Liver (tissue), 9 donors: Measurements from ENCODE around the gene ETV3. TPM values are rescaled to one million over a fixed set of nuclear protein-coding genes. Genes with fewer than 3 reads are reported as not detected.

Experiments
- DNase-seq: peaks from one replicate; pipeline ENCODE4 v3.0.0-alpha.2; 2017; ENCODE audit warnings: low spot score
- H3K27ac ChIP-seq, 2 donors: one replicate each; pipeline ENCODE4 v1.7.0; 2013; ENCODE audit warnings: inconsistent platforms in 2 of 2, low read length in 2 of 2, control low read depth in 1 of 2, low read depth in 1 of 2, mild to moderate bottlenecking in 1 of 2
- H3K27me3 ChIP-seq, 4 donors: one replicate each; pipeline versions ENCODE4 v1.6.1 to v1.7.0; 2013; ENCODE audit warnings: low read length in 3 of 4, inconsistent platforms in 1 of 4, mild to moderate bottlenecking in 1 of 4, moderate library complexity in 1 of 4; ENCODE audit not compliant: control insufficient read depth in 4 of 4, insufficient read depth in 4 of 4
- H3K36me3 ChIP-seq, 4 donors: one replicate each; pipeline versions ENCODE4 v1.6.1 to v1.7.0; 2013; ENCODE audit warnings: low read length in 3 of 4, mild to moderate bottlenecking in 3 of 4, low read depth in 1 of 4, moderate library complexity in 1 of 4; ENCODE audit not compliant: control insufficient read depth in 4 of 4, insufficient read depth in 3 of 4
- H3K4me1 ChIP-seq, 4 donors: one replicate each; pipeline versions ENCODE4 v1.6.1 to v1.7.0; 2013; ENCODE audit warnings: low read length in 3 of 4, mild to moderate bottlenecking in 3 of 4, moderate library complexity in 1 of 4; ENCODE audit not compliant: control insufficient read depth in 4 of 4, insufficient read depth in 4 of 4
- H3K4me3 ChIP-seq, 3 donors: one replicate each; pipeline versions ENCODE4 v1.6.1 to v1.7.0; 2013; ENCODE audit warnings: low read length in 3 of 3, control low read depth in 1 of 3, low read depth in 1 of 3, mild to moderate bottlenecking in 1 of 3
- H3K9ac ChIP-seq, 2 donors: one replicate each; pipeline ENCODE4 v1.7.0; 2013; ENCODE audit warnings: low read length in 2 of 2, mild to moderate bottlenecking in 2 of 2, moderate library complexity in 2 of 2, control low read depth in 1 of 2, low read depth in 1 of 2
- H3K9me3 ChIP-seq, 4 donors: one replicate each; pipeline versions ENCODE4 v1.6.1 to v1.7.0; 2013; ENCODE audit warnings: low read length in 3 of 4; ENCODE audit not compliant: control insufficient read depth in 4 of 4
- CTCF ChIP-seq: fragments of 150-350 bp; IDR thresholded peaks from 2 replicates; pipeline ENCODE4 v1.5.1; 2017; ENCODE audit warnings: improper control_type of control experiment, low read depth, low read length; ENCODE audit not compliant: missing input control
- FOXA1 ChIP-seq: IDR thresholded peaks from 2 replicates; pipeline ENCODE4 v1.6.1; 2016; ENCODE audit warnings: antibody characterized with exemption
- FOXA2 ChIP-seq: IDR thresholded peaks from 2 replicates; pipeline ENCODE4 v1.6.1; 2016; ENCODE audit warnings: antibody characterized with exemption
- GABPA ChIP-seq, 2 donors: IDR thresholded peaks in 1 of 2; conservative IDR thresholded peaks in 1 of 2; 2 replicates each; pipeline ENCODE4 v1.6.1; 2016; ENCODE audit warnings: antibody characterized with exemption in 2 of 2, mild to moderate bottlenecking in 1 of 2, moderate library complexity in 1 of 2
- HNF4G ChIP-seq: IDR thresholded peaks from 2 replicates; pipeline ENCODE4 v1.6.1; 2016; ENCODE audit warnings: antibody characterized with exemption
- MAX ChIP-seq: IDR thresholded peaks from 2 replicates; pipeline ENCODE4 v1.6.1; 2016; ENCODE audit warnings: antibody characterized with exemption
- NR2F2 ChIP-seq: IDR thresholded peaks from 2 replicates; pipeline ENCODE4 v1.6.1; 2016; ENCODE audit warnings: antibody characterized with exemption
- RAD21 ChIP-seq, 2 donors: IDR thresholded peaks; 2 replicates each; pipeline ENCODE4 v1.6.1; 2016; ENCODE audit warnings: antibody characterized with exemption in 2 of 2, mild to moderate bottlenecking in 2 of 2
- RXRA ChIP-seq, 2 donors: IDR thresholded peaks; 2 replicates each; pipeline ENCODE4 v1.6.1; 2017 to 2018; ENCODE audit warnings: antibody characterized with exemption in 2 of 2, mild to moderate bottlenecking in 1 of 2
- ZBTB33 ChIP-seq: IDR thresholded peaks from 2 replicates; pipeline ENCODE4 v1.6.1; 2016; ENCODE audit warnings: antibody characterized with exemption
- WGBS: extraction: QIAGEN DNeasy Blood & Tissue Kit; methylation state at CpG from one replicate; pipeline ENCODE4 v1.1.7; 2013; 5-methylcytosine and 5-hydroxymethylcytosine counted together
- polyA plus RNA-seq, 2 donors: library from polyadenylated mRNA; stranded (reverse) in 1 of 2; unstranded in 1 of 2; fragments of 200-250 nt in 1 of 2; fragments of >200 nt in 1 of 2; fragmentation: Nextera tagmentation in 1 of 2; extraction: Ambion mirVana in 1 of 2; gene quantifications; one replicate each; pipeline versions ENCODE4 v1.2.1 to v1.2.3, GENCODE V29; 2013 to 2015
- total RNA-seq, 2 donors: library from RNA; depleted of rRNA; stranded (reverse); fragments of >200 nt; gene quantifications; one replicate each; pipeline ENCODE4 v1.2.3, GENCODE V29; 2014
- donor health status: healthy.
- donor health status: healthy.
- donor health status: healthy.
- donor health status: healthy.
- donor health status: healthy.

Gene ETV3
- total and polyA plus RNA-seq, 4 donors, result 2.0 to 10.8 (median 5.3) TPM

- H3K36me3 ChIP-seq, result no peaks in the 10 kb centered on the region
- no peak overlapping the region for H3K4me3 ChIP-seq
- H3K27ac ChIP-seq, result no peak overlapping the region
- H3K9ac ChIP-seq, result no peak overlapping the region
- H3K9me3 ChIP-seq, result no peaks in the 10 kb centered on the region
- TF ChIP-seq ZBTB33, result no peak
- TF ChIP-seq HNF4G, result no peak
- TF ChIP-seq FOXA1, result no peak
- no peak for TF ChIP-seq FOXA2
- no peak for TF ChIP-seq MAX
- DNase-seq, result no peak
- 79% methylated on average over 4 of the region's 4 CpGs for WGBS
- H3K4me1 ChIP-seq, result peaks cover 0 to 7% (median 3%) of the 10 kb centered on the region in 4 donors
- H3K27me3 ChIP-seq, result no peaks in the 10 kb centered on the region
Measured at GRCh38 chr1:157167437-157167836, 29.2 kb upstream of the ETV3 start.

- no peaks in the 10 kb centered on the region for H3K27me3 ChIP-seq
- TF ChIP-seq GABPA (IDR thresholded peaks at IDR 0.05 in 1 of 2, conservative IDR thresholded peaks at IDR 0.05 in 1 of 2) (no peak), HNF4G (no peak), RXRA (IDR thresholded peaks at IDR 0.05) (no peak)
- no peak overlapping the region for H3K9ac ChIP-seq
- WGBS, result 67% methylated on average over 5 of the region's 5 CpGs
- DNase-seq, result no peak
- no peaks in the 10 kb centered on the region for H3K9me3 ChIP-seq
- no peak overlapping the region for H3K4me3 ChIP-seq
- H3K4me1 ChIP-seq, result peaks cover 0 to 7% (median 3%) of the 10 kb centered on the region in 4 donors
- no peaks in the 10 kb centered on the region for H3K36me3 ChIP-seq
- no peak overlapping the region for H3K27ac ChIP-seq
Measured at GRCh38 chr1:157166590-157166989, 28.4 kb upstream of the ETV3 start.

GRCh38 chr1:157163273-157164127 is 25.3 kb upstream of the ETV3 start:
- H3K36me3 ChIP-seq, result no peaks in the 10 kb centered on the region
- peaks cover 0 to 7% (median 3%) of the 10 kb centered on the region in 4 donors for H3K4me1 ChIP-seq
- DNase-seq, result peak; percentile 84
- WGBS, result 11% methylated on average over 21 of the region's 21 CpGs
- H3K9ac ChIP-seq, result no peak overlapping the region
- no peaks in the 10 kb centered on the region for H3K9me3 ChIP-seq
- peak; percentile 57 to 78 for TF ChIP-seq RAD21 (IDR thresholded peaks at IDR 0.05)
- TF ChIP-seq CTCF, result peak; percentile 79
- no peak for TF ChIP-seq NR2F2
- no peak overlapping the region for H3K27ac ChIP-seq
- no peak overlapping the region for H3K4me3 ChIP-seq
- no peaks in the 10 kb centered on the region for H3K27me3 ChIP-seq
